Endothelial cell of umbilical vein (primary cell): Measurements from ENCODE around the gene CDR2L. TPM values are rescaled to one million over a fixed set of nuclear protein-coding genes. Genes with fewer than 3 reads are reported as not detected.

ENCODE experiments used
- BruUV-seq: library from RNA; stranded (reverse); fragments of 400-500 nt; replicated peaks from 2 replicates; lab custom pipeline; 2021; lab: Mats Ljungman, UMichigan
- CTCF ChIA-PET: fragments of 300-600, 350-600 bp; sonication (Branson Sonifier 250); formaldehyde crosslinking; loops from one replicate; lab custom pipeline; 2021; ENCODE audit warnings: antibody characterized with exemption, inconsistent platforms; lab: Charles Lee
- POLR2A ChIA-PET: fragments of 300-600, 350-600 bp; sonication (Branson Sonifier 250); formaldehyde crosslinking; loops from one replicate; lab custom pipeline; 2021; ENCODE audit warnings: antibody characterized with exemption, inconsistent platforms; lab: Charles Lee
- DNase-seq: peaks from one replicate; pipeline ENCODE4 v3.0.0-alpha.2; 2011; ENCODE audit warnings: low read depth, low spot score
- FAIRE-seq: peaks from 2 replicates; lab custom pipeline; 2011; peaks lifted over from hg19 to GRCh38; lab: Jason Lieb, UNC
- H2AFZ ChIP-seq: 2 replicates; pipeline ENCODE4 v1.6.0; 2012; ENCODE audit warnings: low read depth, low read length, control low read depth, inconsistent platforms
- H3K27ac ChIP-seq: 2 replicates; pipeline ENCODE4 v1.5.1; 2011; ENCODE audit warnings: low read depth, mild to moderate bottlenecking, control low read depth, low read length, moderate library complexity; ENCODE audit not compliant: insufficient read depth
- H3K27me3 ChIP-seq, 2 experiments: 2 replicates each; pipeline versions ENCODE4 v1.6.0 to v1.6.1; 2011; ENCODE audit warnings: low read length in 2 of 2, mixed read lengths in 1 of 2; ENCODE audit not compliant: control insufficient read depth in 2 of 2, insufficient read depth in 2 of 2
- H3K36me3 ChIP-seq, 2 experiments: 2 replicates in 1 of 2; 3 replicates in 1 of 2; pipeline ENCODE4 v1.5.1; 2011; ENCODE audit warnings: low read length in 2 of 2, mild to moderate bottlenecking in 1 of 2, moderate library complexity in 1 of 2; ENCODE audit not compliant: control insufficient read depth in 2 of 2, insufficient read depth in 2 of 2; ENCODE audit errors: extremely low read depth in 1 of 2
- H3K4me1 ChIP-seq: 3 replicates; pipeline ENCODE4 v1.5.1; 2011; ENCODE audit warnings: mild to moderate bottlenecking, low read length; ENCODE audit not compliant: control insufficient read depth, insufficient read depth; ENCODE audit errors: extremely low read depth
- H3K4me2 ChIP-seq: 2 replicates; pipeline ENCODE4 v1.6.1; 2011; ENCODE audit warnings: low read length, control low read depth, mixed read lengths; ENCODE audit not compliant: insufficient read depth
- H3K4me3 ChIP-seq, 3 experiments: fragments of 200-600 bp in 1 of 3; sonication (generic), shearing (Covaris generic) in 1 of 3; replicated peaks in 1 of 3; 2 replicates each; pipeline ENCODE4 v1.5.1; 2011 to 2016; ENCODE audit warnings: control low read depth in 3 of 3, low read length in 3 of 3, mild to moderate bottlenecking in 2 of 3, inconsistent platforms in 1 of 3, low read depth in 1 of 3, moderate library complexity in 1 of 3; ENCODE audit not compliant: insufficient read depth in 1 of 3
- H3K79me2 ChIP-seq: 2 replicates; pipeline ENCODE4 v1.6.0; 2012; ENCODE audit warnings: low read length, inconsistent platforms; ENCODE audit not compliant: control insufficient read depth, insufficient read depth
- H3K9ac ChIP-seq: replicated peaks from 2 replicates; pipeline ENCODE3; 2011; ENCODE audit warnings: low read length, control low read depth; ENCODE audit not compliant: insufficient read depth; ENCODE audit errors: extremely low read depth
- H3K9me1 ChIP-seq: replicated peaks from 3 replicates; pipeline ENCODE4 v1.6.0; 2011; ENCODE audit warnings: mild to moderate bottlenecking, low read length; ENCODE audit not compliant: control insufficient read depth, insufficient read depth; ENCODE audit errors: extremely low read depth
- H3K9me3 ChIP-seq: replicated peaks from 2 replicates; pipeline ENCODE4 v1.5.1; 2012; ENCODE audit warnings: low read length, inconsistent platforms; ENCODE audit not compliant: control insufficient read depth, insufficient read depth
- H4K20me1 ChIP-seq: replicated peaks from 2 replicates; pipeline ENCODE3; 2011; ENCODE audit warnings: mild to moderate bottlenecking, low read length; ENCODE audit not compliant: control insufficient read depth, insufficient read depth; ENCODE audit errors: extremely low read depth
- EZH2 ChIP-seq: IDR thresholded peaks from 2 replicates; pipeline ENCODE4 v1.6.1; 2012; ENCODE audit warnings: borderline replicate concordance, low read depth, mild to moderate bottlenecking, moderate library complexity, low read length, inconsistent platforms; ENCODE audit not compliant: severe bottlenecking
- FOS ChIP-seq: IDR thresholded peaks from 2 replicates; pipeline ENCODE4 v1.6.1; 2011; ENCODE audit warnings: mild to moderate bottlenecking, low read length, moderate library complexity, borderline replicate concordance; ENCODE audit not compliant: insufficient read depth
- JUN ChIP-seq: IDR thresholded peaks from 2 replicates; pipeline ENCODE4 v1.6.1; 2011; ENCODE audit warnings: borderline replicate concordance, low read depth; ENCODE audit not compliant: insufficient read length, insufficient read depth
- MAX ChIP-seq: IDR thresholded peaks from 2 replicates; pipeline ENCODE4 v1.6.1; 2011; ENCODE audit not compliant: insufficient read depth, insufficient read length
- MYC ChIP-seq: IDR thresholded peaks from one replicate; pipeline ENCODE4 v1.6.1; 2011; ENCODE audit warnings: mild to moderate bottlenecking, low read depth, low read length
- POLR2AphosphoS5 ChIP-seq: IDR thresholded peaks from 2 replicates; pipeline ENCODE4 v1.6.1; 2012; ENCODE audit warnings: low read depth, mild to moderate bottlenecking, control low read depth, low read length, moderate library complexity; ENCODE audit not compliant: insufficient read depth
- dilution Hi-C: fragments of 300-500 bp; cut with MboI; formaldehyde crosslinking; loops from one replicate; pipeline ENCODE4 v1.15.0; 2019; ENCODE audit warnings: low sequenced_read_pairs; ENCODE audit not compliant: extremely low pct_ligation_motif_present
- intact Hi-C: fragments of 100-400 bp; cut with micrococcal nuclease; formaldehyde crosslinking; loops from one replicate; pipeline ENCODE4 v1.10.0; 2022
- polyA plus RNA-seq, 4 experiments: library from polyadenylated mRNA; depleted of rRNA in 3 of 4; stranded (reverse) in 3 of 4; unstranded in 1 of 4; fragments of >200 nt; gene quantifications; 2 replicates each; pipeline versions ENCODE4 v1.2.1 to v1.2.3, GENCODE V29; 2011 to 2012; ENCODE audit warnings: missing spikeins in 1 of 4
- total RNA-seq: library from RNA; stranded (reverse); gene quantifications from 2 replicates; pipeline ENCODE4 v1.2.3, GENCODE V29; 2021

Gene CDR2L
- total and polyA plus RNA-seq, 2 donors (not counting 3 experiments of a cell fraction or from before 2014, with no cell fraction given): 22.2 to 34.9 TPM

GRCh38 chr17:74971842-74972106 lies 15.7 kb upstream of the CDR2L start:
- POLR2A ChIA-PET: interaction anchor here (1.3 to 2.0 kb wide), 3 partner anchors 10 to 99 kb away, joined by 4 to 8 read pairs (median 8); partner anchors contain the start of genes CDR2L and FDXR
- Histone ChIP-seq H3K9me1 (no peaks in the 10 kb centered on the region), H3K4me1 (peaks cover 17% of the 10 kb centered on the region), H3K79me2 (no peaks in the 10 kb centered on the region), H2AFZ (peak overlapping the region; percentile 77), H3K9me3 (no peaks in the 10 kb centered on the region), H3K27ac (no peak overlapping the region), H3K9ac (no peak overlapping the region), H3K4me3 (peak overlapping the region in 2 of 3 experiments; percentile 38 to 89), H4K20me1 (no peaks in the 10 kb centered on the region), H3K36me3 (no peaks in the 10 kb centered on the region), H3K27me3 (peaks cover 5% of the 10 kb centered on the region in 2 experiments), H3K4me2 (peak overlapping the region; percentile 6)
- TF ChIP-seq JUN (no peak), MYC (no peak), MAX (no peak), FOS (no peak), EZH2 (no peak), POLR2AphosphoS5 (no peak)
- intact Hi-C loops (loop anchor here (1.0 kb wide), 1 partner anchor 11 kb away; no protein-coding TSS in a partner anchor), dilution Hi-C loops (no loop called here)
- BruUV-seq: TSS peak; percentile 26
- CTCF ChIA-PET: interaction anchor here (0.9 to 6.9 kb wide), 10 partner anchors 10 to 230 kb away, joined by 3 to 63 read pairs (median 5); partner anchors contain the start of gene MRPL58
- FAIRE-seq (no peak), DNase-seq (no peak)
